Spleen (tissue), 11 donors: ENCODE data around the gene MGAT4C. TPM values are rescaled to one million over a fixed set of nuclear protein-coding genes. Genes with fewer than 3 reads are reported as not detected.
"Not testable (repeated sequence)": the region's sequence is repeated elsewhere in the genome, so short reads cannot be mapped to it uniquely, and the experiment has no call there.

Source experiments
- DNase-seq: peaks from one replicate; pipeline ENCODE4 v3.0.0-alpha.2; 2020
- H3K27ac ChIP-seq, 8 donors: fragments of 200-600 bp; sonication (generic) in 7 of 8; 1 replicate in 4 of 8; 2 replicates in 4 of 8; pipeline versions ENCODE4 v1.5.0 to v1.8.0; 2016 to 2021; ENCODE audit warnings: inconsistent platforms in 4 of 8, mild to moderate bottlenecking in 4 of 8, moderate library complexity in 1 of 8
- H3K27me3 ChIP-seq, 7 donors: fragments of 200-600 bp; sonication (generic) in 6 of 7; replicated peaks in 1 of 7; 1 replicate in 4 of 7; 2 replicates in 3 of 7; pipeline versions ENCODE4 v1.5.0 to v1.8.0; 2016 to 2021; ENCODE audit warnings: inconsistent platforms in 3 of 7, mild to moderate bottlenecking in 1 of 7
- H3K36me3 ChIP-seq, 6 donors: fragments of 200-600 bp; sonication (generic) in 5 of 6; 1 replicate in 4 of 6; 2 replicates in 2 of 6; pipeline versions ENCODE4 v1.5.0 to v1.8.0; 2016 to 2021; ENCODE audit warnings: inconsistent platforms in 2 of 6
- H3K4me1 ChIP-seq, 6 donors: fragments of 200-600 bp; sonication (generic) in 5 of 6; 1 replicate in 3 of 6; 2 replicates in 3 of 6; pipeline versions ENCODE4 v1.5.0 to v1.8.0; 2016 to 2021; ENCODE audit warnings: inconsistent platforms in 3 of 6
- H3K4me3 ChIP-seq, 8 donors: fragments of 200-600 bp; sonication (generic) in 7 of 8; 1 replicate in 4 of 8; 2 replicates in 4 of 8; pipeline versions ENCODE4 v1.5.0 to v1.8.0; 2016 to 2021; ENCODE audit warnings: inconsistent platforms in 4 of 8, mild to moderate bottlenecking in 4 of 8, moderate library complexity in 2 of 8
- H3K9me3 ChIP-seq, 8 donors: fragments of 200-600 bp; sonication (generic) in 7 of 8; 1 replicate in 4 of 8; 2 replicates in 4 of 8; pipeline versions ENCODE4 v1.5.0 to v1.8.0; 2016 to 2021; ENCODE audit warnings: inconsistent platforms in 4 of 8
- CTCF ChIP-seq, 11 experiments: fragments of 200-600 bp in 7 of 11; fragments of 450-650 bp in 4 of 11; sonication (generic) in 4 of 11; IDR thresholded peaks in 8 of 11; conservative IDR thresholded peaks in 3 of 11; 1 replicate in 7 of 11; 2 replicates in 4 of 11; pipeline versions ENCODE4 v1.4.0 to v1.8.0; 2016 to 2021; ENCODE audit warnings: antibody characterized with exemption in 11 of 11, inconsistent platforms in 4 of 11, mild to moderate bottlenecking in 1 of 11
- POLR2A ChIP-seq, 3 donors: fragments of 450-650 bp; IDR thresholded peaks; one replicate each; pipeline ENCODE4 v1.5.1; 2017; ENCODE audit warnings: antibody characterized with exemption in 3 of 3, mild to moderate bottlenecking in 1 of 3
- POLR2AphosphoS5 ChIP-seq, 3 donors: sonication (generic); formaldehyde crosslinking; IDR thresholded peaks; one replicate each; pipeline ENCODE4 v1.5.1; 2017; ENCODE audit warnings: antibody characterized with exemption in 3 of 3
- WGBS, 5 donors: extraction: QIAGEN DNeasy Blood & Tissue Kit in 3 of 5; methylation state at CpG; one replicate each; pipeline versions ENCODE4 v1.1.5 to v1.1.7; 2013 to 2018; 5-methylcytosine and 5-hydroxymethylcytosine counted together
- intact Hi-C: fragments of 100-400 bp; cut with DNase I; formaldehyde crosslinking; loops from one replicate; pipeline ENCODE4 v1.15.0; 2023; ENCODE audit warnings: low total_unique reads
- polyA plus RNA-seq, 3 donors: library from polyadenylated mRNA; stranded (reverse); fragments of 200-250 nt; gene quantifications; one replicate each; pipeline ENCODE4 v1.2.1, GENCODE V29; 2013
- total RNA-seq, 7 donors: library from RNA; depleted of rRNA in 3 of 7; stranded (reverse); fragments of >200 nt in 3 of 7; fragmentation: NEBNext Ultra II Directional in 4 of 7; extraction: Animal tissue kit (Norgen Biotek cat#: 25700) in 4 of 7; gene quantifications; one replicate each; pipeline versions ENCODE4 v1.1.0 to v1.2.1, GENCODE V29; 2016 to 2021
- donor health status: healthy with polysubstance abuse.
- donor health status: DM: no; HTN: no; CAD: no; lungs with moderate emphysema.
- donor health status: DM: no; HTN: no; CAD: no.
- donor health status: Bipolar disorder and iron deficiency.
- donor health status: healthy.
- donor health status: DM: no; HTN: no; CAD: no.
- donor health status: DM: yes; HTN: yes; CAD: no.

The MGAT4C gene
- total and polyA plus RNA-seq, 10 donors: 0.03 TPM; not detected in 9

- Histone ChIP-seq H3K27me3 (no peaks in the 10 kb centered on the region), H3K9me3 (peaks cover 0 to 5% (median 0%) of the 10 kb centered on the region in 8 donors), H3K4me1 (no peaks in the 10 kb centered on the region), H3K4me3 (no peak overlapping the region), H3K27ac (no peak overlapping the region), H3K36me3 (no peaks in the 10 kb centered on the region)
- intact Hi-C loops: no loop called here
- TF ChIP-seq CTCF (IDR thresholded peaks at IDR 0.05 in 8 of 11, conservative IDR thresholded peaks at IDR 0.05 in 3 of 11) (no peak), POLR2AphosphoS5 (IDR thresholded peaks at IDR 0.05) (no peak), POLR2A (IDR thresholded peaks at IDR 0.05) (no peak)
- DNase-seq: no peak
Observed at GRCh38 chr12:86081843-86082242, 174.3 kb downstream of the MGAT4C start.

GRCh38 chr12:86059052-86059451, 197.1 kb downstream of the MGAT4C start:
- H3K4me1 ChIP-seq, intact Hi-C loops, H3K36me3 ChIP-seq, H3K27ac ChIP-seq, H3K27me3 ChIP-seq, H3K4me3 ChIP-seq, DNase-seq: not testable (repeated sequence)
- H3K9me3 ChIP-seq: peaks cover 0 to 18% (median 0%) of the 10 kb centered on the region in 8 donors
- WGBS, 5 donors: 66 to 80% (median 78%) methylated on average over 4 of the region's 4 CpGs

GRCh38 chr12:86057092-86057845, 198.9 kb downstream of the MGAT4C start:
- Histone ChIP-seq H3K4me3 (no peak overlapping the region), H3K27me3 (no peaks in the 10 kb centered on the region), H3K27ac (no peak overlapping the region), H3K36me3 (no peaks in the 10 kb centered on the region), H3K9me3 (peaks cover 0 to 12% (median 0%) of the 10 kb centered on the region in 8 donors), H3K4me1 (no peaks in the 10 kb centered on the region)
- no peak for DNase-seq
- intact Hi-C loops: no loop called here
- 39 to 89% (median 52%) methylated on average over 2 of the region's 2 CpGs for WGBS, 5 donors
- TF ChIP-seq POLR2AphosphoS5 (IDR thresholded peaks at IDR 0.05) (no peak), POLR2A (IDR thresholded peaks at IDR 0.05) (no peak), CTCF (IDR thresholded peaks at IDR 0.05 in 8 of 11, conservative IDR thresholded peaks at IDR 0.05 in 3 of 11) (no peak)

- Histone ChIP-seq H3K27me3 (no peaks in the 10 kb centered on the region), H3K36me3 (no peaks in the 10 kb centered on the region), H3K27ac (no peak overlapping the region), H3K9me3 (no peaks in the 10 kb centered on the region), H3K4me1 (no peaks in the 10 kb centered on the region), H3K4me3 (no peak overlapping the region)
- WGBS, 5 donors: 66 to 75% (median 69%) methylated on average over 5 of the region's 5 CpGs
- TF ChIP-seq POLR2A (IDR thresholded peaks at IDR 0.05) (no peak), CTCF (IDR thresholded peaks at IDR 0.05 in 8 of 11, conservative IDR thresholded peaks at IDR 0.05 in 3 of 11) (no peak), POLR2AphosphoS5 (IDR thresholded peaks at IDR 0.05) (no peak)
- no peak for DNase-seq
- intact Hi-C loops: no loop called here
Observed at GRCh38 chr12:86052921-86053320, 203.3 kb downstream of the MGAT4C start.
